ENCODE results near the gene CD99. TPM values are rescaled to one million over a fixed set of nuclear protein-coding genes. Genes with fewer than 3 reads are reported as not detected.

CD99 gene
- total and polyA plus RNA-seq, 2 experiments from 2014 or later: 329 to 565 TPM

GRCh38 chrX:2685886-2686285 is 5.2 kb upstream of the CD99 start:
- no peak for DNase-seq (ENCODE audit: low spot score)
- H3K9me3 ChIP-seq (ENCODE audit: low read depth): no peaks in the 10 kb centered on the region
- no peak overlapping the region for H3K27ac ChIP-seq
- H3K4me2 ChIP-seq: no peak overlapping the region
- H3K4me3 ChIP-seq: no peak overlapping the region
- H3K4me1 ChIP-seq (ENCODE audit: insufficient read depth): peaks cover 8% of the 10 kb centered on the region
- H4K20me1 ChIP-seq (ENCODE audit: insufficient read depth, poor library complexity, severe bottlenecking): no peaks in the 10 kb centered on the region
- H3K27me3 ChIP-seq: no peaks in the 10 kb centered on the region
- WGBS (ENCODE audit: low lambda C conversion rate, missing lambda C conversion rate): 83% methylated on average over 5 of the region's 5 CpGs
- no peak overlapping the region for H2AFZ ChIP-seq
- H3K36me3 ChIP-seq (replicated peaks; ENCODE audit: insufficient read depth, low read depth): no peaks in the 10 kb centered on the region
- TF ChIP-seq CTCF (IDR thresholded peaks at IDR 0.05; ENCODE audit: poor library complexity) (no peak), EZH2phosphoT487 (IDR thresholded peaks at IDR 0.05; ENCODE audit: low read depth, severe bottlenecking, unreplicated experiment) (no peak), EZH2 (IDR thresholded peaks at IDR 0.05; ENCODE audit: borderline replicate concordance) (no peak)
- H3K79me2 ChIP-seq: no peaks in the 10 kb centered on the region
- no peaks in the 10 kb centered on the region for H3K9me2 ChIP-seq (replicated peaks; ENCODE audit: insufficient read depth)

GRCh38 chrX:2689773-2690666 is 1.1 kb upstream of the CD99 start:
- H3K4me1 ChIP-seq (ENCODE audit: insufficient read depth): peaks cover 29% of the 10 kb centered on the region
- peaks cover 39% of the 10 kb centered on the region for H3K79me2 ChIP-seq
- no peak overlapping the region for H3K4me3 ChIP-seq
- peak; percentile 87 for DNase-seq (ENCODE audit: low spot score)
- H3K36me3 ChIP-seq (replicated peaks; ENCODE audit: insufficient read depth, low read depth): no peaks in the 10 kb centered on the region
- no peaks in the 10 kb centered on the region for H3K9me3 ChIP-seq (ENCODE audit: low read depth)
- peaks cover 23% of the 10 kb centered on the region for H4K20me1 ChIP-seq (ENCODE audit: insufficient read depth, poor library complexity, severe bottlenecking)
- TF ChIP-seq CTCF (IDR thresholded peaks at IDR 0.05; ENCODE audit: poor library complexity) (no peak), EZH2phosphoT487 (IDR thresholded peaks at IDR 0.05; ENCODE audit: low read depth, severe bottlenecking, unreplicated experiment) (no peak), EZH2 (IDR thresholded peaks at IDR 0.05; ENCODE audit: borderline replicate concordance) (no peak)
- H3K27ac ChIP-seq: peak overlapping the region; percentile 95
- peak overlapping the region; percentile 81 for H3K4me2 ChIP-seq
- peak overlapping the region; percentile 51 for H2AFZ ChIP-seq
- WGBS (ENCODE audit: low lambda C conversion rate, missing lambda C conversion rate): 64% methylated on average over 37 of the region's 37 CpGs
- H3K9me2 ChIP-seq (replicated peaks; ENCODE audit: insufficient read depth): no peaks in the 10 kb centered on the region
- H3K27me3 ChIP-seq: no peaks in the 10 kb centered on the region

- Histone ChIP-seq H2AFZ (peak overlapping the region; percentile 75), H3K4me2 (peak overlapping the region; percentile 81), H3K79me2 (peaks cover 55% of the 10 kb centered on the region), H3K4me3 (peak overlapping the region; percentile 97), H3K27ac (peak overlapping the region; percentile 95), H3K36me3 (replicated peaks; ENCODE audit: insufficient read depth, low read depth) (no peaks in the 10 kb centered on the region), H4K20me1 (ENCODE audit: insufficient read depth, poor library complexity, severe bottlenecking) (peaks cover 39% of the 10 kb centered on the region), H3K4me1 (ENCODE audit: insufficient read depth) (peaks cover 38% of the 10 kb centered on the region), H3K9me3 (ENCODE audit: low read depth) (no peaks in the 10 kb centered on the region), H3K27me3 (no peaks in the 10 kb centered on the region), H3K9me2 (replicated peaks; ENCODE audit: insufficient read depth) (no peaks in the 10 kb centered on the region)
- no peak for TF ChIP-seq EZH2 (IDR thresholded peaks at IDR 0.05; ENCODE audit: borderline replicate concordance)
- no peak for TF ChIP-seq CTCF (IDR thresholded peaks at IDR 0.05; ENCODE audit: poor library complexity)
- no peak for TF ChIP-seq EZH2phosphoT487 (IDR thresholded peaks at IDR 0.05; ENCODE audit: low read depth, severe bottlenecking, unreplicated experiment)
- under 1% methylated on average over 42 of the region's 42 CpGs for WGBS (ENCODE audit: low lambda C conversion rate, missing lambda C conversion rate)
- DNase-seq (ENCODE audit: low spot score): peak; percentile 65
These were observed 587 bp downstream of the CD99 start for GRCh38 chrX:2691543-2692220.
